GM21528 (cell line): ENCODE measurements around the gene PLEKHJ1.
"Not testable (repeated sequence)": the region's sequence is repeated elsewhere in the genome, so short reads cannot be mapped to it uniquely, and the experiment has no call there.

Experiments
- ATAC-seq: cut with Tn5 transposase; IDR thresholded peaks from one replicate; pipeline ENCODE4 v1.9.1; 2021; ENCODE audit warnings: mild to moderate bottlenecking, moderate library complexity; ENCODE audit not compliant: unreplicated experiment, low FRiP score

Gene PLEKHJ1, protein sequence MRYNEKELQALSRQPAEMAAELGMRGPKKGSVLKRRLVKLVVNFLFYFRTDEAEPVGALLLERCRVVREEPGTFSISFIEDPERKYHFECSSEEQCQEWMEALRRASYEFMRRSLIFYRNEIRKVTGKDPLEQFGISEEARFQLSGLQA

GRCh38 chr19:2236314-2237050 lies at the start of gene PLEKHJ1, which contains the start of gene SF3A2:
Gene PLEKHJ1 (minus strand): TSS chr19:2236329. CDS start chr19:2236248, 81 bp downstream.
Gene SF3A2 (plus strand): TSS chr19:2236824. CDS start chr19:2243419, 6,595 bp downstream.
- ATAC-seq = peak; percentile 70

- no peak for ATAC-seq
Observed at GRCh38 chr19:2283835-2284507, 47.8 kb upstream of the PLEKHJ1 start.

DNA sequence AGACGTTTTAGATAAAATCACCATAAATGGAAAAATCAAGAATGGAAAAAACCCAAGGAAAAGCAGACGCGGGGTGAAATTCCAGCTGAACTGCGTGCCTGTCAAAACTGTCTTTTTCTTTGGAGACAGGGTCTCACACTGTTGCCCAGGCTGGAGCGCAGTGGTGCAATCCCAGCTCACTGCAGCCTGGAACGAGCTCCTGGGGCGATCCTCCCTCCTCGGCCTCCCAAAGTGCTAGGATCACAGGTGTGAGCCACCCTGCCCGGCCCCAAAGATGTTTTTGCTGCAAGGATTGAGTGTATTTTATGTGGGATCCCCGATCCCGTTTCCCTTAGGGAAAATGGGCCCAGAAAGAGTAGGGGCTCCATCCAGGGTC lies 46.7 kb upstream of the PLEKHJ1 start:
- no peak for ATAC-seq

DNA sequence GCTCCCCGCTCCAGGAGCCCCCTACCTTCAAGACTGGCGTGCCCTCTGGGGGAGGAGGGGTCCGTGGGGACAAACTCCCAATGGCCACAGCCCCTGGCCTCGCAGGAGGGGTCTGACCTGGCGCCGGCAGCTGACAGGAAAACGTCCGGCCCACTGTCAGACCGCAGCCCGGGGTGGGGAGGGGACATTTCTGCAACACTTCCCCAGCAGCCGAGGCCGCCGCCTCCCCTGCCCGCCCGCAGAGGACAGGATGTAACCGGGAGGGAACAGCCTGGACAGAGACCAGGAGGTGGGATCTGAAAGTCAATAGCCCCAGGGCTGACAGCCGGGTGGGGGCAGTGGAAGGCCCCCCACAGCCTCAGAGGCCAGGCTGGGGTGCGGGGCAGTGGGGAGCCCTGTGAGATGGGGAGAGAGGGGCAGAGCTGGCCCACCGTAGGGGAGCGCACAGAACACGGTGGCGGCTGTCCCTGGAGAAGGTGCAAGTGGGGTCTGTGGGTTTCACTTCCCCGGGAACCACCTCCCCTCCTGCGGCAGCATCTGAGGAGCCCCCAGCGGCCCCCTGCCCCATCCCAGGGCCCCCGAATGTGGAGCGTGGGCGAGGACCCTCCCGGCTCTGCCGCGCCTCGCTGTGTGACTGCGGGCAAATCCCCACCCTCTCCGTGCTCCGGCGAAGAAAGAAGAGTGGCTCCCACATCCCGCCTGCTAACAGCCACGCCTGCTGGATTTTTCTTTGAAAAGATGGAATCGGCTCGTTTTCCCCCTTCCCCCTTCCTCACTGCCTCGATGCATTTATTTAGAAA lies 46.1 kb upstream of the PLEKHJ1 start, which contains the start of gene PEAK3:
PEAK3 (minus strand) TSS at position 114 of the 800 bp plus-strand sequence. CDS start 1,244 bp downstream, outside the sequence.
- ATAC-seq = no peak

DNA sequence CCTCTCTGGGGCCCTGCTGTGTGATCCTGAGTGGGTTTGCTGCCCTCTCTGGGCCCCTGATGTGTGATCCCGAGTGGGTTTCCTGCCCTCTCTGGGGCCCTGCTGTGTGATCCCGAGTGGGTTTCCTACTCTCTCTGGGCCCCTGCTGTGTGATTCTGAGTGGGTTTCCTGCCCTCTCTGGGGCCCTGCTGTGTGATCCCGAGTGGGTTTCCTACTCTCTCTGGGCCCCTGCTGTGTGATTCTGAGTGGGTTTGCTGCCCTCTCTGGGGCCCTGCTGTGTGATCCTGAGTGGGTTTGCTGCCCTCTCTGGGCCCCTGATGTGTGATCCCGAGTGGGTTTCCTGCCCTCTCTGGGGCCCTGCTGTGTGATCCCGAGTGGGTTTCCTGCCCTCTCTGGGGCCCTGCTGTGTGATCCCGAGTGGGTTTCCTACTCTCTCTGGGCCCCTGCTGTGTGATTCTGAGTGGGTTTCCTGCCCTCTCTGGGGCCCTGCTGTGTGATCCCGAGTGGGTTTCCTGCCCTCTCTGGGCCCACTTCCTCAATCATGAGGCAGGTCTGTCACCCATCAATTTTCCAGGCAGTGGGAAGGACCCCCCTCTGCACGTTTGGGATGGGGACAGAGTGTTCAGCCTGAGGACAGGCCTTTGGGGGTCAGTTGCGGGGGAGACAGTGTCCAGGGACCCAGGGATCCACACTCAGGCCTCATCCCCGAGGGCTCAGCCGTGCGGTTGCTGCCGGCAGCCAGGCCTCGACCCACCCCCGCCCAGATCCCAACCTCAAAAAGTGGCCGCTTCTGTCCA lies 45.3 kb upstream of the PLEKHJ1 start:
- not testable (repeated sequence) for ATAC-seq

DNA sequence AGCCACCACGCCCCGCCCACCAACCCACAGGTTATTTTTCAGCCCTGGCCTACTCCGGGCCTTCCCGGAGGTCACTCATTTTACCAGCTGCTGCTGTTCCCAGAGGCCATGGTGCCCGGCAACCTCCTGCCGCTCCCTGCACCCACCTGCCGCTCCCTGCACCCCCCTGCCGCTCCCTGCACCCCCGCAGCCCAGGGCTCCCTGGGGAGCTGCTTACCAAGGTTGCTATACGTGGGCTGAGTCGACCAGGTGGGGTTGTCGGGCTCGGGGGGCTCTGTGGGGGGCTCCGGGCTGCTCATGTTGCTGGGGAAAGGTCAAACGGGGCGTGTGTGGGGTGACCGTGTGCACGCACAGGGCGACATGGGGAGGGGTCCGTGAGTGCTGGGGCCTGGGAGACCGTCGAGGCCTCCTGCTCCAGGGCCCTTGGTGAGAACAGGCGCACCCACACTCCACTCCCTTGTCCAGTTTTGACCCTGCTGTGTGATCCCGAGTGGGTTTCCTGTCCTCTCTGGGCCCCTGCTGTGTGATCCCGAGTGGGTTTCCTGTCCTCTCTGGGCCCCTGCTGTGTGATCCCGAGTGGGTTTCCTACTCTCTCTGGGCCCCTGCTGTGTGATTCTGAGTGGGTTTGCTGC lies 44.6 kb upstream of the PLEKHJ1 start:
- ATAC-seq = no peak

DNA sequence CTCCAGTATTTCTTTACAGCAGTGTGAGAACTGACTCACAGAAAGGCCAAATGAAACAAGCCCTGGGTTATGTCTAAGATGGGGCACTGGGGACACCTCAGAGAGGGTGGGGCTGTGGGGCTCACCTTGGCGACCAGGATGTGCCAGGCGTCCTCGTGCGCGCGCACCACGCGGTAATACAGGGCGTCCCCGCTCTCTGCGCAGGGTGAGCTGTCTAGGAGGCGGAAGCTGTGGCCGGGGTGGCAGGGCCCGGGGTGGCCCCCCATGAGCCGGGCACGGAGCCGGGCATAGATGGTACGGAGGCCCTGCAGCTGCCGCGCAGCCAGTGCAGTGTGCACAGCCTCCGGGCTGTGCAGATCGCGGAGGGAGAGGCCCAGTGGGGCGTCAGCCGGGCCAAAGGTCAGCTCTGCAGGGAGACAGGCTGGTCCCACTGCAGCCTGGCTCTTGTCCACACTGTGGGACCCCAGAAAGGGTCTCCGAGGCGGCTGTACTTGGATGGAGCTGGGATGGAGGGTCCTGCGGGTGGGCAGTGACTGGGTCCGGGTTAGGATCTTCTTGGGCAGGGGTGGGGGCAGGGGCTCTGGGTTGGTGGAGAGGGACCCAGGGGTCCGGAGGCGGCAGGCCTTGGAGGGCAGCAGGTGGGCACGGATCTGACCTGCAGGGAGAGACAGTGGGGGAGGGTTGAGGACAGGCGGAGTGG lies 42.5 kb upstream of the PLEKHJ1 start:
- ATAC-seq = no peak

DNA sequence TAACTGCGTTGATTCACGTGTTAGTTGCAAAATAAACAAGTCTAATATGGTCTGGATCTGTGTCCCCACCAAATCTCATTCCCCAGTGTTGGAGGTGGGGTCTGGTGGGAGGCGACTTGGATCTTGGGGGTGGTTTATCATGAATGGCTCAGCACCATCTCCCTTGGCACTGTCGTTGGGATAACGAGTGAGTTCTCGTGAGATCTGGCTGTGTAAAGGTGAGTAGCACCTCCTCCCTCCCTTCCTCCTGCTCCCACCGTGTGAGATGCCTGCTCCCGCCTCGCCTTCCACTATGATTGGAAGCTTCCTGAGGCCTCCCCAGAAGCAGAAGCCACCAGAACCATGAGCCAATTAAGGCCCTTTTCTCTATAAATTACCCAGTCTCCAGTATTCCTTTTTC lies 41.0 kb upstream of the PLEKHJ1 start:
- ATAC-seq = no peak

GRCh38 chr19:2276429-2276986 lies 40.4 kb upstream of the PLEKHJ1 start:
- no peak for ATAC-seq

- no peak for ATAC-seq
Observed at GRCh38 chr19:2275588-2276428, 39.7 kb upstream of the PLEKHJ1 start.

GRCh38 chr19:2274931-2275535 lies 38.9 kb upstream of the PLEKHJ1 start:
- ATAC-seq = no peak

DNA sequence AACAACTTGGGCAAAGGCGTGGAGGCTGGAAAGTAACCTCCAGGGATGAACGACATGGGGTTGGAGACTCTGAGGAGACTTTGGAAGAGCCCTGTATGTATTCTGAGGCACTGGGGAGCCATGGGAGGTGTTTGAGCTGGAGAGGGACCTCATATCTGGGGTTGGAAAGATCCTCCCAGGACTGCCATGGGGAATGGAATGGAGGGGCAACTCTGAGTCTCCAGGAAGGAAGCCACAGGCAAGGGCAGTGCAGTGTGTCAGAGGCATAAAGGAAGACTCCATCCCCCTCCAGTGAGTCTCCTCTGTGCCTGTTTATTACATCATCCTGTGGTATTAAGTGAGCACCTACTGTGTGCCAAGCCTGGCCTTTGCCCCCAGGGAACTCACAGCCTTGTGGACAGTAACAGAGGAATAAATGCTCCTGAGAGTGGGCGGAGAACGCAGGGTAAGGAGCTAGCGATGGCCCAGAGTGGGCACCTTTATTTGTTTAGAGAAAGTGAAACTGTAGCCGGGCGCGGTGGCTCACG lies 38.1 kb upstream of the PLEKHJ1 start:
- ATAC-seq = no peak

GRCh38 chr19:2273356-2274184 lies 37.4 kb upstream of the PLEKHJ1 start:
- ATAC-seq = no peak

- no peak for ATAC-seq
Observed at GRCh38 chr19:2271234-2272103, 35.3 kb upstream of the PLEKHJ1 start.
